GM23338 (cell line): ENCODE data around the gene CD1D. TPM values are rescaled to one million over a fixed set of nuclear protein-coding genes. Genes with fewer than 3 reads are reported as not detected.
A peak's percentile ranks its signal among the peaks of the same experiment; 100 is the strongest.

ENCODE experiments used
- ATAC-seq: fragments of 200-7000 bp; cut with Tn5 transposase; 3 replicates; pipeline ENCODE4 v1.9.1; 2020
- DNase-seq: peaks from one replicate; pipeline ENCODE4 v3.0.0-alpha.2; 2015; ENCODE audit warnings: low spot score
- H2AFZ ChIP-seq: fragments of 200-600 bp; sonication (generic); 2 replicates; pipeline ENCODE4 v1.8.0; 2016; ENCODE audit warnings: antibody characterized with exemption, mild to moderate bottlenecking, moderate library complexity
- H3F3A ChIP-seq: fragments of 200-600 bp; sonication (generic); replicated peaks from 2 replicates; pipeline ENCODE4 v1.8.0; 2017; ENCODE audit warnings: antibody characterized with exemption, mixed run types, low read depth
- H3K27ac ChIP-seq: fragments of 200-600 bp; sonication (generic); 2 replicates; pipeline ENCODE4 v1.6.1; 2016; ENCODE audit warnings: low read depth
- H3K27me3 ChIP-seq: fragments of 200-600 bp; sonication (generic); 2 replicates; pipeline ENCODE4 v1.8.0; 2016; ENCODE audit warnings: mild to moderate bottlenecking, mixed run types, moderate library complexity; ENCODE audit not compliant: insufficient read depth
- H3K36me3 ChIP-seq: fragments of 200-600 bp; sonication (generic); 2 replicates; pipeline ENCODE4 v1.8.0; 2016; ENCODE audit warnings: mild to moderate bottlenecking; ENCODE audit not compliant: insufficient read depth
- H3K4me1 ChIP-seq: fragments of 200-600 bp; sonication (generic); 2 replicates; pipeline ENCODE4 v1.8.0; 2016; ENCODE audit warnings: mild to moderate bottlenecking, moderate library complexity; ENCODE audit not compliant: insufficient read depth
- H3K4me2 ChIP-seq: fragments of 200-600 bp; sonication (generic); 2 replicates; pipeline ENCODE4 v1.7.1; 2017; ENCODE audit warnings: mixed run types
- H3K4me3 ChIP-seq: fragments of 200-600 bp; sonication (generic); 2 replicates; pipeline ENCODE4 v1.6.1; 2016; ENCODE audit warnings: mixed run types
- H3K79me2 ChIP-seq: fragments of 200-600 bp; sonication (generic); replicated peaks from 2 replicates; pipeline ENCODE4 v1.8.0; 2017; ENCODE audit warnings: mild to moderate bottlenecking; ENCODE audit not compliant: insufficient read depth
- H3K9me2 ChIP-seq: fragments of 200-600 bp; sonication (generic); 2 replicates; pipeline ENCODE4 v1.8.0; 2017; ENCODE audit not compliant: insufficient read depth
- H4K20me1 ChIP-seq: fragments of 200-600 bp; sonication (generic); replicated peaks from 2 replicates; pipeline ENCODE4 v1.8.0; 2017; ENCODE audit warnings: mild to moderate bottlenecking; ENCODE audit not compliant: insufficient read depth
- H3K27ac Mint-ChIP-seq: 2 replicates; pipeline ENCODE4 v1.8.0; 2020; ENCODE audit warnings: inconsistent platforms, mild to moderate bottlenecking, moderate library complexity, mixed read lengths
- H3K27me3 Mint-ChIP-seq: 3 replicates; pipeline ENCODE4 v1.8.0; 2022; ENCODE audit warnings: low read depth, mild to moderate bottlenecking, moderate library complexity, mixed read lengths, inconsistent platforms; ENCODE audit not compliant: insufficient read depth, poor library complexity
- H3K36me3 Mint-ChIP-seq: 3 replicates; pipeline ENCODE4 v1.8.0; 2021; ENCODE audit warnings: low read depth, mild to moderate bottlenecking, inconsistent platforms, moderate library complexity, mixed read lengths
- H3K4me1 Mint-ChIP-seq: 3 replicates; pipeline ENCODE4 v1.8.0; 2020; ENCODE audit warnings: mild to moderate bottlenecking, inconsistent platforms, mixed read lengths
- H3K4me3 Mint-ChIP-seq: 3 replicates; pipeline ENCODE4 v1.8.0; 2021; ENCODE audit warnings: moderate library complexity, mild to moderate bottlenecking, inconsistent platforms, mixed read lengths
- H3K9me3 Mint-ChIP-seq: 3 replicates; pipeline ENCODE4 v1.8.0; 2020; ENCODE audit warnings: moderate library complexity, mild to moderate bottlenecking, inconsistent platforms, mixed read lengths
- ETS1 ChIP-seq: IDR thresholded peaks from 2 replicates; pipeline ENCODE4 v1.6.1; 2016; ENCODE audit warnings: antibody characterized with exemption
- EZH2 ChIP-seq: fragments of 200-600 bp; sonication (generic); IDR thresholded peaks from one replicate; pipeline ENCODE4 v1.8.0; 2017; ENCODE audit warnings: antibody characterized with exemption, mild to moderate bottlenecking, low read depth; ENCODE audit not compliant: unreplicated experiment
- EZH2phosphoT487 ChIP-seq: fragments of 200-600 bp; sonication (generic); IDR thresholded peaks from one replicate; pipeline ENCODE4 v1.8.1; 2018; ENCODE audit warnings: antibody characterized with exemption; ENCODE audit not compliant: unreplicated experiment
- NANOG ChIP-seq: IDR thresholded peaks from 2 replicates; pipeline ENCODE4 v1.6.1; 2016; ENCODE audit warnings: antibody characterized with exemption, borderline replicate concordance
- REST ChIP-seq: IDR thresholded peaks from one replicate; pipeline ENCODE4 v1.6.1; 2018; ENCODE audit warnings: antibody characterized with exemption; ENCODE audit not compliant: unreplicated experiment
- STAT1 ChIP-seq: IDR thresholded peaks from one replicate; pipeline ENCODE4 v1.6.1; 2016; ENCODE audit warnings: antibody characterized with exemption; ENCODE audit not compliant: unreplicated experiment
- ZNF331 ChIP-seq: fragments of 250-450 bp; sonication (Bioruptor Pico); IDR thresholded peaks from 2 replicates; pipeline ENCODE4 v1.5.0; 2020; ENCODE audit warnings: low read depth, mild to moderate bottlenecking, moderate library complexity
- ZNF462 ChIP-seq: fragments of 250-450 bp; sonication (Bioruptor Pico); IDR thresholded peaks from 2 replicates; pipeline ENCODE4 v1.5.0; 2020; ENCODE audit warnings: mild to moderate bottlenecking, moderate library complexity
- polyA plus RNA-seq: library from polyadenylated mRNA; unstranded; fragments of >200 nt; fragmentation: Nextera tagmentation; extraction: Ambion mirVana; gene quantifications from 2 replicates; pipeline ENCODE4 v1.2.1, GENCODE V29; 2016
- total RNA-seq: library from RNA; depleted of rRNA; stranded (reverse); fragments of >200 nt; shearing (Covaris generic); gene quantifications from 2 replicates; pipeline ENCODE4 v1.2.3, GENCODE V29; 2014

CD1D gene
- total and polyA plus RNA-seq, 2 experiments from 2014 or later: 1.5 to 2.7 TPM

GRCh38 chr1:158186180-158186579, 5.5 kb downstream of the CD1D start:
- DNase-seq (no peak), ATAC-seq (no peak)
- Histone ChIP-seq H3K4me2 (peak overlapping the region; percentile 61), H3K4me3 (no peak overlapping the region), H3F3A (peaks cover 3% of the 10 kb centered on the region; the same call in 1 of the 2 replicates), H3K4me1 (peaks cover 29% of the 10 kb centered on the region), H3K27me3 (peaks cover 54% of the 10 kb centered on the region), H2AFZ (0 out of 2 replicates have a peak overlapping the region, but pooled peaks have one; percentile 81), H3K36me3 (no peaks in the 10 kb centered on the region), H3K27ac (no peak overlapping the region), H3K79me2 (no peaks in the 10 kb centered on the region), H3K9me2 (no peaks in the 10 kb centered on the region), H4K20me1 (no peaks in the 10 kb centered on the region)
- no peak for TF ChIP-seq EZH2phosphoT487
- no peak for TF ChIP-seq ZNF331 (CRISPR knock-in tag)
- TF ChIP-seq EZH2: no peak
- no peak for TF ChIP-seq REST
- no peak for TF ChIP-seq STAT1
- TF ChIP-seq NANOG: no peak
- no peak for TF ChIP-seq ZNF462 (CRISPR knock-in tag)
- no peak for TF ChIP-seq ETS1
- Mint-ChIP-seq H3K27ac (no peak overlapping the region), H3K9me3 (no peaks in the 10 kb centered on the region; the same call in 2 of the 3 replicates), H3K4me1 (peaks cover 37% of the 10 kb centered on the region), H3K4me3 (no peak overlapping the region), H3K27me3 (peaks cover 34% of the 10 kb centered on the region), H3K36me3 (peaks cover 3% of the 10 kb centered on the region; the same call in 1 of the 3 replicates)
